MCF 10A (cell line): ENCODE data around the gene LRMDA. TPM values are rescaled to one million over a fixed set of nuclear protein-coding genes. Genes with fewer than 3 reads are reported as not detected.
A peak's percentile ranks its signal among the peaks of the same experiment; 100 is the strongest.

Source experiments
- BruUV-seq: library from RNA; stranded (reverse); fragments of 400-500 nt; replicated peaks from 2 replicates; lab custom pipeline; 2021; lab: Mats Ljungman, UMichigan
- CTCF ChIA-PET: fragments of 300-600 bp; sonication (Branson Sonifier 250); formaldehyde crosslinking; extraction: SDS; loops from one replicate; lab custom pipeline; 2021; ENCODE audit warnings: antibody characterized with exemption, inconsistent platforms; lab: Yijun Ruan, JAX
- POLR2A ChIA-PET: fragments of 300-600, 350-650 bp; sonication (Branson Sonifier 250); formaldehyde crosslinking; extraction: SDS; loops from one replicate; lab custom pipeline; 2020; ENCODE audit warnings: antibody characterized with exemption, inconsistent platforms; lab: Yijun Ruan, JAX
- DNase-seq: peaks from one replicate; pipeline ENCODE4 v3.0.0-alpha.2; 2018; ENCODE audit not compliant: unreplicated experiment
- H3K27ac Mint-ChIP-seq: one replicate; pipeline ENCODE4 v1.8.0; 2022; ENCODE audit warnings: mild to moderate bottlenecking, low read depth, mixed read lengths; ENCODE audit not compliant: unreplicated experiment
- H3K27me3 Mint-ChIP-seq: one replicate; pipeline ENCODE4 v1.8.0; 2022; ENCODE audit warnings: mixed read lengths; ENCODE audit not compliant: insufficient read depth, unreplicated experiment
- H3K36me3 Mint-ChIP-seq: one replicate; pipeline ENCODE4 v1.8.0; 2022; ENCODE audit warnings: mild to moderate bottlenecking, moderate library complexity, mixed read lengths; ENCODE audit not compliant: insufficient read depth, unreplicated experiment
- H3K4me1 Mint-ChIP-seq: one replicate; pipeline ENCODE4 v1.8.0; 2022; ENCODE audit warnings: mixed read lengths; ENCODE audit not compliant: insufficient read depth, unreplicated experiment
- H3K4me3 Mint-ChIP-seq: one replicate; pipeline ENCODE4 v1.8.0; 2022; ENCODE audit warnings: mild to moderate bottlenecking, moderate library complexity, mixed read lengths; ENCODE audit not compliant: unreplicated experiment
- H3K9me3 Mint-ChIP-seq: one replicate; pipeline ENCODE4 v1.8.0; 2022; ENCODE audit warnings: mixed read lengths; ENCODE audit not compliant: unreplicated experiment
- CTCF ChIP-seq: fragments of 200-600 bp; IDR thresholded peaks from one replicate; pipeline ENCODE4 v1.8.0; 2022; ENCODE audit warnings: antibody characterized with exemption, mild to moderate bottlenecking; ENCODE audit not compliant: unreplicated experiment
- intact Hi-C: fragments of 100-400 bp; cut with micrococcal nuclease; formaldehyde crosslinking; loops from 2 replicates; pipeline ENCODE4 v1.14.1; 2022
- total RNA-seq: library from RNA; stranded (reverse); gene quantifications from 2 replicates; pipeline ENCODE4 v1.2.3, GENCODE V29; 2022

LRMDA gene
- total RNA-seq, 1 experiment from 2014 or later = not detected

- intact Hi-C loops = loop anchor here (10.0 kb wide), 2 partner anchors 126 to 306 kb away; no protein-coding TSS in a partner anchor
- ChIA-PET CTCF (interaction anchor here (0.5 to 1.2 kb wide), 5 partner anchors 20 to 1393 kb away, joined by 3 to 4 read pairs (median 3); no protein-coding TSS in a partner anchor), POLR2A (interaction anchor here (0.6 to 2.2 kb wide), 8 partner anchors 8 to 582 kb away, joined by 3 to 10 read pairs (median 4); partner anchors contain the start of gene ZNF503)
- DNase-seq = peak; percentile 66
- no peak for TF ChIP-seq CTCF
- Mint-ChIP-seq H3K4me3 (peak overlapping the region; percentile 91), H3K27me3 (no peaks in the 10 kb centered on the region), H3K36me3 (peaks cover 8% of the 10 kb centered on the region), H3K4me1 (peaks cover 6% of the 10 kb centered on the region), H3K9me3 (no peaks in the 10 kb centered on the region), H3K27ac (peak overlapping the region; percentile 74)
- BruUV-seq = TSS peak; percentile 65
Measured at GRCh38 chr10:75408911-75409885, 22.2 kb upstream of the LRMDA start.

GRCh38 chr10:75410132-75411005 lies 21.1 kb upstream of the LRMDA start:
- Mint-ChIP-seq H3K9me3 (no peaks in the 10 kb centered on the region), H3K4me3 (peak overlapping the region; percentile 91), H3K27ac (peak overlapping the region; percentile 74), H3K27me3 (no peaks in the 10 kb centered on the region), H3K36me3 (peaks cover 8% of the 10 kb centered on the region), H3K4me1 (peaks cover 5% of the 10 kb centered on the region)
- ChIA-PET POLR2A (interaction anchor here (0.6 to 2.2 kb wide), 5 partner anchors 14 to 206 kb away, joined by 3 to 10 read pairs (median 6); no protein-coding TSS in a partner anchor), CTCF (interaction anchor here (0.9 to 1.2 kb wide), 2 partner anchors 18 to 114 kb away, joined by 3 read pairs; no protein-coding TSS in a partner anchor)
- no peak for DNase-seq
- no peak for TF ChIP-seq CTCF
- intact Hi-C loops = no loop called here
- BruUV-seq = no TSS peak

GRCh38 chr10:75414527-75414926 lies 16.9 kb upstream of the LRMDA start:
- H3K4me3 Mint-ChIP-seq = no peak overlapping the region
- no peak for DNase-seq
- TF ChIP-seq CTCF = no peak
- H3K27ac Mint-ChIP-seq = no peak overlapping the region
- ChIA-PET POLR2A (no interaction called here), CTCF (interaction anchor here (0.6 to 1.0 kb wide), 3 partner anchors 13 to 670 kb away, joined by 3 to 4 read pairs (median 3); partner anchors contain the start of gene ZNF503)
- intact Hi-C loops = no loop called here
- no peaks in the 10 kb centered on the region for H3K27me3 Mint-ChIP-seq
- no peaks in the 10 kb centered on the region for H3K9me3 Mint-ChIP-seq
- no peaks in the 10 kb centered on the region for H3K36me3 Mint-ChIP-seq
- H3K4me1 Mint-ChIP-seq = peaks cover 5% of the 10 kb centered on the region
- BruUV-seq = no TSS peak
